Uterus (tissue), 4 donors: ENCODE results near the gene GOLGA6L7. TPM values are rescaled to one million over a fixed set of nuclear protein-coding genes. Genes with fewer than 3 reads are reported as not detected.

Experiments used
- DNase-seq, 2 donors: peaks; one replicate each; pipeline ENCODE4 v3.0.0-alpha.2; 2019 to 2020
- H3K27ac ChIP-seq, 2 donors: fragments of 200-600 bp; sonication (generic); 1 replicate in 1 of 2; 2 replicates in 1 of 2; pipeline ENCODE4 v1.5.1; 2016 to 2018
- H3K27me3 ChIP-seq, 2 donors: fragments of 200-600 bp; sonication (generic); one replicate each; pipeline ENCODE4 v1.5.1; 2018 to 2019; ENCODE audit warnings: control low read depth in 1 of 2
- H3K36me3 ChIP-seq, 2 donors: fragments of 200-600 bp; sonication (generic); one replicate each; pipeline ENCODE4 v1.5.1; 2019; ENCODE audit warnings: control low read depth in 1 of 2
- H3K4me1 ChIP-seq, 2 donors: fragments of 200-600 bp; sonication (generic); one replicate each; pipeline ENCODE4 v1.5.1; 2018 to 2019; ENCODE audit warnings: control low read depth in 1 of 2
- H3K4me3 ChIP-seq, 2 donors: fragments of 200-600 bp; sonication (generic); 1 replicate in 1 of 2; 2 replicates in 1 of 2; pipeline ENCODE4 v1.5.1; 2018 to 2019; ENCODE audit warnings: mild to moderate bottlenecking in 1 of 2
- H3K9me3 ChIP-seq, 2 donors: fragments of 200-600 bp; sonication (generic); one replicate each; pipeline ENCODE4 v1.5.1; 2019; ENCODE audit warnings: control low read depth in 1 of 2
- POLR2A ChIP-seq, 2 donors: fragments of 450-650 bp; IDR thresholded peaks; one replicate each; pipeline ENCODE4 v1.6.1; 2016; ENCODE audit warnings: antibody characterized with exemption in 2 of 2, mild to moderate bottlenecking in 1 of 2, moderate library complexity in 1 of 2
- intact Hi-C: fragments of 100-400 bp; cut with DNase I; formaldehyde crosslinking; loops from one replicate; pipeline ENCODE4 v1.15.1; 2023; ENCODE audit warnings: low total_unique reads
- total RNA-seq, 4 donors: library from RNA; depleted of rRNA in 3 of 4; stranded (reverse); fragments of >200 nt in 3 of 4; gene quantifications; one replicate each; pipeline versions ENCODE4 v1.1.0 to v1.2.4, GENCODE V29; 2014 to 2023
- TF ChIP-seq, protein P1 (sequence below), 4 experiments: fragments of 200-600 bp in 2 of 4; fragments of 450-650 bp in 2 of 4; sonication (generic) in 2 of 4; IDR thresholded peaks; one replicate each; pipeline ENCODE4 v1.5.1; 2016 to 2019; ENCODE audit warnings: antibody characterized with exemption in 4 of 4, mild to moderate bottlenecking in 2 of 4, moderate library complexity in 1 of 4
- donor health status: DM: yes; HTN: yes; CAD: no.

Gene GOLGA6L7
- total RNA-seq, 4 donors from 2014 or later, result not detected

DNA sequence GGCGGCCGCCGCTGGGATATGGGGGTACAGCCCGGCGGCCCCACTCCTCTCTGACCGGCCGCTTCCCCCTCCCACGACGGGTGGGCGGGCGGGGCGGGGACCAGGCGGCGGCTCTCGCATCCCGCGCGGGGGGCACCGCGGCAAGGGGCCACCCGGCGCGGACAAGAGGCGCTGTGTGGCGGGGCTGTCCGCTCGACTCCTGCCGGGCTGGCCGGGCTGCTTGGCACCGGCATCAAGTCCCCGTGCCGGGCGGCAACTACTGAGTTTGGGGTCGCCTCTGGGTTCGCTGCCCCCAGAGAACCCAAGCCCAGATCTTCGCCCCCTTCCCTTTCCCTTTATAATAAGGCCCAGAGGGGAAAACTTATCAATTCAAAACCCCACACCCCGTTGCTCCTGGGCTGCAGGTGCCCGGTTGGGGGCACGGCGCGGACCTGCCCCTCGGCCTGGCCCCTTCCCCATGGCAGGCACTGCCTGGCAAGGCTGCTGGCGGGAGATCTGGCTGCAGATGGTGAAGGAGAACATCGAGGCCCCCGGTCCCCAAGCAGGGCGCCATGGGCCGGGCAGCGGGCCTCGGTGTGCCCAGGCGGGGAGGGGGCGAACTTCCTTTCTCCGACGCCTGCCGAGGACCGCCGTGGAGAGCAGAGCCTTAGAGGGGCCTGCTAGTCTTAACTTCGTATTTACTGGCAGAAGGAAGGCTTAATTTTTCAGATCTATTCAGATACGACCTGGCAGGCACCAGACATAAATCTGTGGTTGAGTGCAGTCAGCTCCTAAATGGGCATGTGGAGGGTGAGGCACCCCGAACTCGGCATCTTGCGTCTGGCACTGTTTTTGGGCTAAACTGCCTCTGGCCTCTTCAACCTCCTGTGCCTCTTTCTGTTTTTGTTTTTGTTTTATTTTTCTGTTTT lies 38.2 kb upstream of the GOLGA6L7 start:
- TF ChIP-seq POLR2A (IDR thresholded peaks at IDR 0.05), result no peak
- TF ChIP-seq, protein P1, sequence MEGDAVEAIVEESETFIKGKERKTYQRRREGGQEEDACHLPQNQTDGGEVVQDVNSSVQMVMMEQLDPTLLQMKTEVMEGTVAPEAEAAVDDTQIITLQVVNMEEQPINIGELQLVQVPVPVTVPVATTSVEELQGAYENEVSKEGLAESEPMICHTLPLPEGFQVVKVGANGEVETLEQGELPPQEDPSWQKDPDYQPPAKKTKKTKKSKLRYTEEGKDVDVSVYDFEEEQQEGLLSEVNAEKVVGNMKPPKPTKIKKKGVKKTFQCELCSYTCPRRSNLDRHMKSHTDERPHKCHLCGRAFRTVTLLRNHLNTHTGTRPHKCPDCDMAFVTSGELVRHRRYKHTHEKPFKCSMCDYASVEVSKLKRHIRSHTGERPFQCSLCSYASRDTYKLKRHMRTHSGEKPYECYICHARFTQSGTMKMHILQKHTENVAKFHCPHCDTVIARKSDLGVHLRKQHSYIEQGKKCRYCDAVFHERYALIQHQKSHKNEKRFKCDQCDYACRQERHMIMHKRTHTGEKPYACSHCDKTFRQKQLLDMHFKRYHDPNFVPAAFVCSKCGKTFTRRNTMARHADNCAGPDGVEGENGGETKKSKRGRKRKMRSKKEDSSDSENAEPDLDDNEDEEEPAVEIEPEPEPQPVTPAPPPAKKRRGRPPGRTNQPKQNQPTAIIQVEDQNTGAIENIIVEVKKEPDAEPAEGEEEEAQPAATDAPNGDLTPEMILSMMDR (IDR thresholded peaks at IDR 0.05), result no peak
- Histone ChIP-seq H3K4me3 (peak overlapping the region in 1 of 2 donors; percentile 26), H3K36me3 (no peaks in the 10 kb centered on the region), H3K4me1 (peaks cover 0 to 10% of the 10 kb centered on the region in 2 donors), H3K27me3 (no peaks in the 10 kb centered on the region), H3K9me3 (no peaks in the 10 kb centered on the region), H3K27ac (no peak overlapping the region)
- DNase-seq, result no peak
- intact Hi-C loops, result no loop called here

DNA sequence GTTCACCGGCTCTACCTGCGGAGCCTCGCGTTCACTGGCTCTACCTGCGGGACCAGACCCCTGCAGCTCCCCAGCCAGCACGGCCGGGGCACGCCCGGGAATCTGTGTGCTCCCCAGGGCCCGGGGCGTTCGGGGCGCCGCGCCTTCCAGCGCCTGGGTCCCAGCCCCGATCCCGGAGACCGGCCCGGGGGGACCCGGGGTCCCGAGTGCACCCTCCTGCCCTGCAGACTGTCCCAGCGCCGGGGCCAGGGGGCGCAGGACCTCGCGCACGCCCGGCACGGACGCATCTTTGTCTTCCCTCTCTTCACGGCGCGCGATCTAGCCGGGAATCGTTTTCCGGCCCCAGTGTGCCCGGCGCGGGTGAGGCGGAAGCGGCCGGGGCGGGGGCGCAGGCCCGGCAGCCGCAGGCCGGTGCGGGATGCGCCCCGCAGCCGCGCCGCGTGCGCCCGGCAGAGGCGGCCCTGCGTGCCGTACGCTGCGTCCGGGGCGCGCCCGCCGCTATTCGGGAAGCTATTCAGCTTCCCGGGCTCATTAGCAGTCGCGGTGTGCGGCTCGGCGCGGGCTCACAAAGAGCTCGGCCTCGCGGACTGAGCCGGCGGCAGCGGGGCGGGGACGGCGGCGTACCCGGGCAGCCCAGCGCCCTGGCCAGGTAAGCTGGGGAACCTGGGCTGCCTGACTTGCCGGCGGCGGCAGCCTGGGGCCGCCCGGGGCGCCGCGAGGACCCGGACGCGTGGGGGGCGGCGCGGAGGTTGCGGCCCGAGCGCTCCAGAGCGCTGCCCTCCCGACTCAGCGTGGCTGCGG lies 37.4 kb upstream of the GOLGA6L7 start, which contains the start of gene APBA2:
Gene APBA2, plus strand, starts transcription at position 345 of the 801 bp plus-strand sequence. CDS start 167,911 bp downstream, outside the sequence.
- intact Hi-C loops, result no loop called here
- Histone ChIP-seq H3K27ac (no peak within 1 kb of the TSS), H3K9me3 (no peaks in the 10 kb centered on the region), H3K4me1 (peaks cover 0 to 10% of the 10 kb centered on the region in 2 donors), H3K4me3 (peak within 1 kb of the TSS in 1 of 2 donors; percentile 26), H3K27me3 (no peaks in the 10 kb centered on the region), H3K36me3 (no peaks in the 10 kb centered on the region)
- no peak for DNase-seq
- TF ChIP-seq, protein P1 (IDR thresholded peaks at IDR 0.05), result no peak
- no peak for TF ChIP-seq POLR2A (IDR thresholded peaks at IDR 0.05)

DNA sequence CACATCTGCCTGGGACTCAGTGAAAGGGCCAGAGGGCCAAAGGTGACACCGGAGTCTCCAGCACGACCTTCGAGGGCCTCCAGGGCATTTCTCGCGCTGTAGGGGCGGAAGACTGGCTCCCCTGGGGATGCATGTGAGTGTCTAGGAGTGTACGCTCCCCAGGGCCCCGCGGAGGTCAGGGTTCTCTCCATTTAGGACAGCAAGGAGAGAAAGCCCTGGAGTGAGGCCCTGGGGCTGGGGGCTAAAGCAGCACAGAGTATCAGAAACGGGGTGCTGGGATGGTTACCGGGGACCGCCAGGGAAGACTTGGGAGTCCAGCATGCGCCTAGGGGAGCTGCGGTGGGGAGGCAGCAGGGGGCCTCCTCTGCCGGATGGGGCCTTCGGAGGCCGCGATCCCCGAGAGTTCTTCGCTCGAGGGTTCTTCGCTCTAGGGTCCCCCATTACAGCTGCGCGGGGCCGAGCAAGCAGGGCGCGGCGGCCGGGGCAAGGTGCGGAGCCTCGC lies 36.7 kb upstream of the GOLGA6L7 start:
- intact Hi-C loops, result no loop called here
- H3K4me1 ChIP-seq, result peaks cover 0 to 10% of the 10 kb centered on the region in 2 donors

DNA sequence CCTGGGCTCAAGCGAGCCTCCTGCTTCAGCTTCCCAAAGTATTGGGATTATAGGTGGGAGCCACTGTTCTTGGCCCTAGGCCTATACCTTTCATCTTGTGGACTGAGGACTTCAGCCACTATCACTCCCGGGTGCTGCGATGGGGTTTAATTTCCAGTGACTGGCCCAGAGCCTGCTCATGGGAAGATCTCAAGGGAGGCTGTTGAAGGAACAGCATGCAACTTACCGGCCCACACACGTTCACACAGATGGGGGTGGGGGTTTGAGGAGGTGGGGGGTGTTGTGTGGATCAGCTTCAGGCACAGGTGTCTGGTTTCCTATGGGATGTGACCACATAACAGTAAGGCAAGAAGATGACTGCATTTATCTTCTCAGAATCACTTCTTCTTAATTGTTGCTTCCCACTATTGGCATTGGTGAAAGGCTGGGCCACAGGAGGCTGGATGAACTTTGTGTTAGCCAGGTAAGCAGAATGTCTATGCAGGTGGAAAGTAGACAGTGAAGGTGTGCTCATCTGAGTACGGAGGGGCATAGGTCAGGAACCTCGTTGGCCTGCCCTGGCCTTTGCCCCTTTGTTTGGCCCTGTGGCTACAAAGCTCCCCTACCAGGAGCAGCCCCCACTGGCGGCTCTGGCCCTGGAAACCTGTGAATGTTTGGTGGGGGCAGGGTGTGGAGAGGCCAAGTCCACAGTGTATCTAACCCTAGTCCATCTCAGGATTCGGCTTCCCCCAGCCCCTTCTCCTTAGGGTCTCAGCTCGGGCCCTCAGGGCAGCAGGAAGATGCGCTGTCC lies 35.9 kb upstream of the GOLGA6L7 start:
- H3K9me3 ChIP-seq, result no peaks in the 10 kb centered on the region
- no peak overlapping the region for H3K27ac ChIP-seq
- intact Hi-C loops, result no loop called here
- TF ChIP-seq, protein P1 (IDR thresholded peaks at IDR 0.05), result no peak
- no peak for TF ChIP-seq POLR2A (IDR thresholded peaks at IDR 0.05)
- H3K4me3 ChIP-seq, result no peak overlapping the region
- no peak for DNase-seq
- no peaks in the 10 kb centered on the region for H3K27me3 ChIP-seq
- no peaks in the 10 kb centered on the region for H3K36me3 ChIP-seq
- peaks cover 0 to 10% of the 10 kb centered on the region in 2 donors for H3K4me1 ChIP-seq

More for the DNA sequence above, 36.7 kb upstream of the GOLGA6L7 start:
- Histone ChIP-seq H3K4me3 (no peak overlapping the region), H3K36me3 (no peaks in the 10 kb centered on the region), H3K27me3 (no peaks in the 10 kb centered on the region), H3K27ac (no peak overlapping the region), H3K9me3 (no peaks in the 10 kb centered on the region)
- TF ChIP-seq POLR2A (IDR thresholded peaks at IDR 0.05), result no peak
- TF ChIP-seq, protein P1 (IDR thresholded peaks at IDR 0.05), result no peak
- no peak for DNase-seq
